Small intestine (tissue), 7 donors: ENCODE results near the gene HES3. TPM values are rescaled to one million over a fixed set of nuclear protein-coding genes. Genes with fewer than 3 reads are reported as not detected.

Source experiments
- DNase-seq, 2 donors: peaks; one replicate each; pipeline versions ENCODE4 v3.0.0 to v3.0.0-alpha.2; 2013
- FAIRE-seq: peaks from 2 replicates; lab custom pipeline; 2012; peaks lifted over from hg19 to GRCh38; lab: Jason Lieb, UNC
- H3K27ac ChIP-seq, 3 donors: one replicate each; pipeline ENCODE4 v1.5.1; 2013; ENCODE audit warnings: low read length in 2 of 3, mild to moderate bottlenecking in 2 of 3, control low read depth in 1 of 3, inconsistent platforms in 1 of 3, low read depth in 1 of 3, moderate library complexity in 1 of 3
- H3K27me3 ChIP-seq, 3 donors: one replicate each; pipeline ENCODE4 v1.6.1; 2013; ENCODE audit warnings: low read length in 3 of 3, inconsistent platforms in 1 of 3; ENCODE audit not compliant: control insufficient read depth in 3 of 3, insufficient read depth in 3 of 3
- H3K36me3 ChIP-seq, 3 donors: one replicate each; pipeline ENCODE4 v1.6.1; 2013; ENCODE audit warnings: low read length in 3 of 3, inconsistent platforms in 1 of 3, low read depth in 1 of 3, mild to moderate bottlenecking in 1 of 3, moderate library complexity in 1 of 3; ENCODE audit not compliant: control insufficient read depth in 3 of 3, insufficient read depth in 2 of 3
- H3K4me1 ChIP-seq, 3 donors: one replicate each; pipeline ENCODE4 v1.6.1; 2013; ENCODE audit warnings: low read length in 2 of 3, inconsistent platforms in 1 of 3, low read depth in 1 of 3, mild to moderate bottlenecking in 1 of 3, moderate library complexity in 1 of 3; ENCODE audit not compliant: control insufficient read depth in 3 of 3, insufficient read depth in 2 of 3
- H3K4me3 ChIP-seq, 3 donors: one replicate each; pipeline ENCODE4 v1.5.1; 2013; ENCODE audit warnings: low read length in 3 of 3, control low read depth in 1 of 3, inconsistent platforms in 1 of 3, low read depth in 1 of 3, mild to moderate bottlenecking in 1 of 3, moderate library complexity in 1 of 3
- H3K9me3 ChIP-seq, 2 donors: one replicate each; pipeline ENCODE4 v1.6.1; 2013; ENCODE audit warnings: low read depth in 1 of 2, low read length in 1 of 2; ENCODE audit not compliant: control insufficient read depth in 2 of 2, insufficient read depth in 1 of 2
- WGBS, 3 donors: extraction: QIAGEN DNeasy Blood & Tissue Kit; methylation state at CpG; one replicate each; pipeline ENCODE4 v1.1.7; 2013; 5-methylcytosine and 5-hydroxymethylcytosine counted together
- polyA plus RNA-seq, 4 donors: library from polyadenylated mRNA; stranded (reverse) in 3 of 4; unstranded in 1 of 4; fragments of 200-250 nt in 3 of 4; fragments of 120-200 nt in 1 of 4; gene quantifications; one replicate each; pipeline versions ENCODE4 v1.2.1 to v1.2.3, GENCODE V29; 2013
- donor health status: healthy with polysubstance abuse.
- donor health status: control.
- donor health status: control.
- donor health status: Bipolar disorder and iron deficiency.
- donor health status: healthy.

Gene HES3
- polyA plus RNA-seq, 4 donors, result not detected

DNA sequence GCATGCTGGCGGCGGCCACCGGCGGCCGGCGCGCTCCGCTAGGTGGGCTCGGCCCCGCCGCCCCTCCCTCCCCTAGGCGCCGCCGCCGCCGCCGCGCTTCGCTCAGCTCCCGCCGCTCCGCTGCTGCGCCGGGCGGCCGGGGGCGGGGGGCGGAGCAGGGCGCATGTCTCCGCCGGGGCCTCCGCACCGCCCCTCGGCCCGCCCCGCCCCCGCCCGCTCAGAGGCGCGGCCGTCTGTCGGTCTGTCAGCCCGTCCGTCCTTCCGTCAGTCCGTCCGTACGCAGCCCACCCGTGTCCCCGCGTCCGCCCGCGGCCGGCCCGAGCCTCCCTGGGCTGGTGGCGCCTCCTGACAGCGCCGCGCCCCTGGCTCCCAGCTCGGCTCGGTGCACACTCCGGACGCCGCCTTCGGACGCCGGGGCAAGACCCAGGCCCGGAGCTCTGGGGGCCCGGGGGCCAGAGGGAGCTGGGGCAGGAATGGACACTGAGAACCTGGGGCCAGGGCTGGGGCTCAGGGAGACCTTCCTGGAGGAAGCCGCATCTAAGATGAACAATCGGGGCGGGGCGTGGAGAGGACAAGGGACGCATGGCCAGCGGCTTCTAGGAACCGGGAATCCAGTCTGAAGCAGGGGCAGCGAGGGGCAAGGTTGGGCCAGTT is 17.1 kb downstream of the HES3 start, which contains the start of gene GPR153:
TSS of gene GPR153 (minus strand) at position 138 of the 654 bp plus-strand sequence. CDS start 6,193 bp downstream, outside the sequence.
- peak within 1 kb of the TSS; percentile 19 to 76 (median 65) for H3K27ac ChIP-seq
- DNase-seq, result peak; percentile 58 to 80
- H3K4me1 ChIP-seq, result peaks cover 0 to 43% (median 2%) of the 10 kb centered on the region in 3 donors
- H3K4me3 ChIP-seq, result peak within 1 kb of the TSS; percentile 51 to 79 (median 59)
- H3K27me3 ChIP-seq, result no peaks in the 10 kb centered on the region
- WGBS, 3 donors, result 0 to 3% (median 1%) methylated on average over 40 to 78 of the region's 78 CpGs
- H3K9me3 ChIP-seq, result no peaks in the 10 kb centered on the region
- H3K36me3 ChIP-seq, result peaks cover 2 to 27% (median 3%) of the 10 kb centered on the region in 3 donors
- no peak for FAIRE-seq

DNA sequence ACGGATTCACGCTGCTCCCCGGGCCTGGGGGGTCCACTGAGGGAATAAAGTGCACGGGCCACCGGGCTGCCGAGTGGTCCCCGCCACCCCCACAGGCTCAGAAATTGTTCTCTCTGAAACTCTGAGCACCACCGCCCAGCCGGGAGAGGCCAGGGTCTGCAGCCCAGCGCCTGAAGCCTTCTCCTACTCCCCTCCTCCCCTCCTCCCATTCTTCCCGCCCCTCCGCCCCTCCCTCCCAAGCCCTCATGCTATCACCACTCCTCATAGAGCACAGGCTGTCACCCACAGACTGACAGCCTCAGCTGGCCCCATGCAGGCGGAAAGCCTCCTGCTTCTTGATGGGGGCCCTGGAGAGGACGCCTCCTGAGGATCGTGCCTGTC is 17.6 kb downstream of the HES3 start:
- Histone ChIP-seq H3K4me3 (peak overlapping the region in 2 of 3 donors; percentile 34 to 79), H3K27me3 (no peaks in the 10 kb centered on the region), H3K27ac (peak overlapping the region in 1 of 3 donors; percentile 76), H3K4me1 (peaks cover 0 to 43% (median 2%) of the 10 kb centered on the region in 3 donors), H3K36me3 (peaks cover 2 to 30% (median 3%) of the 10 kb centered on the region in 3 donors), H3K9me3 (no peaks in the 10 kb centered on the region)
- FAIRE-seq, result no peak
- DNase-seq, result peak; percentile 19 to 57
- 11 to 18% (median 16%) methylated on average over 15 of the region's 15 CpGs for WGBS, 3 donors

DNA sequence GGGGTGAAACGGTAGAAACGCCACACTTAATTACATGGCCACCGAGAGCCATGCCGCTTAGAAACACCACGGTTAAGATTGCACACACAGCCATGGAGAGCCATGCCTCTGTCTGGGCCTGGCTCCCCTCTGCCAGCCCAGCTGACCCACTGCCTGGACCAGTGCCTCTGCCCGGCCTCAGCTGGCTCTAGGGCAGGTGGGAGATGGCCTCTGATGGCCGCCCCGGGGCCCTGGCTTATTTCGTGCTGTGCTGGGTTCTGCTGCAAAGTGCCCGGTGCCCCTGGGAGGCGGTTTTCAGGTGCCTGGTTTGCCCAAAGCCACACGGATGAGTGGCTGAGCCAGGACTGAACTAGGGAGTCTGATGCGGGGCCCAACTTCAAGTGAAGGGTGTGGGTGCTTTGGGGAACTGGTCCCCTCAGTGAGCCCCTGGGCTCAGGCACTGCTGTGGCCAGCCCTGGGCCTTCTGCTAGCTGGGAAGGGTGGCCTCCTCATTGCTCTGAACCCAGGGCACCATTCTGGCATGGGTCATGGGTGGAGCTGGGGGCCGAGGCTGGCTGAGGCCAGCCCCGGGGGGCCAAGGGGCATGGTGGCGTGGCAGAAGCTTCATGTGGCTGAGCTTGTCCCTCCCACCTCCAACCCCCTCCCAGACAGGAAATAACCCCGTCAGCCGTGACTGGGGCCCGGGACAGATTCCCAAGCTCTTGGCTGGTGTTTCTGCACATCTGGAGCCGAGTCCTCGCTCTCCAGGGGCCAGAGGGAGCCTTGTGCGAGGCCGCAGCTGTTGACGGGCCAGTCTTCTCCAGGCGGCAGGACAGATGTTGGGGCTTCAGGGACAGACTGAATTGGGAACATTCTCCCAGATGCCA is 18.8 kb downstream of the HES3 start:
- FAIRE-seq (no peak), DNase-seq (no peak)
- peaks cover 0 to 43% (median 2%) of the 10 kb centered on the region in 3 donors for H3K4me1 ChIP-seq
- H3K27me3 ChIP-seq, result no peaks in the 10 kb centered on the region
- no peaks in the 10 kb centered on the region for H3K9me3 ChIP-seq
- H3K4me3 ChIP-seq, result no peak overlapping the region
- H3K36me3 ChIP-seq, result peaks cover 2 to 25% (median 3%) of the 10 kb centered on the region in 3 donors
- WGBS, 3 donors, result 72 to 88% (median 80%) methylated on average over 23 to 25 of the region's 25 CpGs
- H3K27ac ChIP-seq, result no peak overlapping the region

DNA sequence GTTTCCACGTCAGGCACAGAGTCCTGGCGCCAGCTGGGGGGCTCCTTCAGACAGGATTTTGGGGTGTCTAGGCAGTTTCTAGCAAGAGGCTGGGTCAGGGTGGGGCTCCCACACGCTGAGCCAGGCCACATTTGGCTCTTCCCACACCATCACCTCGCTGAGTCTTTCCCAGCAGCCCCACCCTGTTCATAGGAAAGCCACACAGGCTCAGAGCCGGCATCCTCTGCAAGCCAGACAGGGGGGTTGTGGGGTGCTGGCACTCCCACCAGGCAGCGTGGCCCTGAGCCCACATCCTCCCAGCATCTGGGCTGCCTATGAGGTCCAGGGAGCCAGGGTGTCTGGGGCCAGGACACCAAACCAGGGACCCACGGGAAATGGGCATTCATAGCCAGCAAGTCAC is 19.7 kb downstream of the HES3 start:
- 73 to 79% (median 78%) methylated on average over 7 of the region's 7 CpGs for WGBS, 3 donors
- Histone ChIP-seq H3K9me3 (no peaks in the 10 kb centered on the region), H3K27me3 (no peaks in the 10 kb centered on the region), H3K36me3 (peaks cover 2 to 23% (median 3%) of the 10 kb centered on the region in 3 donors), H3K4me3 (no peak overlapping the region), H3K4me1 (peaks cover 0 to 45% (median 1%) of the 10 kb centered on the region in 3 donors), H3K27ac (no peak overlapping the region)
- FAIRE-seq (no peak), DNase-seq (no peak)

DNA sequence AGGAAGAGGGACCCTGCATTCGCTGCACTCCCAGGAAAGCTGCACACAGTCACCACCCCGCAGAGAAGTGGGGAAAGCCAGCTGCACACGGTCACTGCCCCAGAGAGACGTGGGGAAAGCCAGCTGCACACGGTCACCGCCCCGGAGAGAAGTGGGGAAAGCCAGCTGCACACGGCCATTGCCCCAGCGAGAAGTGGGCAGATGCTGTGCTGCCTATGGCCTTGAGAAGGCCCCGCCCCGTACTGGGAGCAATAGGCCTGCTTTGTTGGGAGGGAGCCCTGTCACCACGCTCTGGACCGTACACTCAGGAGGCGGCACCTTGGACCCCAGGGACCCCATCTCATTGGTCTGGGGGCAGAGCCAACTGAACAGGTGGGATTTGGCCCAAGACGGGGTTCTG is 21.2 kb downstream of the HES3 start:
- no peak for FAIRE-seq
- no peaks in the 10 kb centered on the region for H3K9me3 ChIP-seq
- WGBS, 3 donors, result 42 to 75% (median 64%) methylated on average over 14 to 15 of the region's 15 CpGs

DNA sequence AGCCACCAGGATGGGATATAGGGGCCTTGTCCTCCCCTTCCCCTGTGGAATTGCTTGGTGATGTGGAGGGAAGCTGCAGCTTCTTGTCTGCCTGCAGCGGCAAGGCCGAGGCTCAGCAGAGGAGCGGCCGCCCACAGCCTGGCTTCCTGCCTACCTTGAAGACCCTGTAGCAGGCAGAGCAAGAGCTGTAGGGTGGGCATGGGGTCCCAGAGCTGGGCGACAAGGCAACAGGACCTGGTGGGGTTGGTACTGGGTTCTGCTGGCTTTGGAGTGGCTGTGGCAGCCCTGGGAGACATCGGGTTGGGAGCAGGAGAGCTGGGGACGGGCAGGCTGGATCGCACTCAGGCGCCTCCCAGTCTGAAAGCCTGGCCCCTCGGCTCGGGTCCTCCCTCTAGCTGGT is 22.7 kb downstream of the HES3 start:
- FAIRE-seq (no peak), DNase-seq (no peak)
- Histone ChIP-seq H3K27ac (no peak overlapping the region), H3K4me3 (no peak overlapping the region), H3K27me3 (no peaks in the 10 kb centered on the region), H3K9me3 (no peaks in the 10 kb centered on the region), H3K36me3 (peaks cover 2 to 27% (median 3%) of the 10 kb centered on the region in 3 donors), H3K4me1 (peaks cover 0 to 59% (median 7%) of the 10 kb centered on the region in 3 donors)
- WGBS, 3 donors, result 89 to 95% (median 95%) methylated on average over 11 of the region's 11 CpGs

More for the DNA sequence above, 21.2 kb downstream of the HES3 start:
- no peak overlapping the region for H3K27ac ChIP-seq
- DNase-seq, result peak; percentile 36 to 47
- H3K27me3 ChIP-seq, result no peaks in the 10 kb centered on the region
- H3K4me1 ChIP-seq, result peaks cover 0 to 49% (median 4%) of the 10 kb centered on the region in 3 donors
- H3K4me3 ChIP-seq, result no peak overlapping the region
- peaks cover 2 to 25% (median 3%) of the 10 kb centered on the region in 3 donors for H3K36me3 ChIP-seq

DNA sequence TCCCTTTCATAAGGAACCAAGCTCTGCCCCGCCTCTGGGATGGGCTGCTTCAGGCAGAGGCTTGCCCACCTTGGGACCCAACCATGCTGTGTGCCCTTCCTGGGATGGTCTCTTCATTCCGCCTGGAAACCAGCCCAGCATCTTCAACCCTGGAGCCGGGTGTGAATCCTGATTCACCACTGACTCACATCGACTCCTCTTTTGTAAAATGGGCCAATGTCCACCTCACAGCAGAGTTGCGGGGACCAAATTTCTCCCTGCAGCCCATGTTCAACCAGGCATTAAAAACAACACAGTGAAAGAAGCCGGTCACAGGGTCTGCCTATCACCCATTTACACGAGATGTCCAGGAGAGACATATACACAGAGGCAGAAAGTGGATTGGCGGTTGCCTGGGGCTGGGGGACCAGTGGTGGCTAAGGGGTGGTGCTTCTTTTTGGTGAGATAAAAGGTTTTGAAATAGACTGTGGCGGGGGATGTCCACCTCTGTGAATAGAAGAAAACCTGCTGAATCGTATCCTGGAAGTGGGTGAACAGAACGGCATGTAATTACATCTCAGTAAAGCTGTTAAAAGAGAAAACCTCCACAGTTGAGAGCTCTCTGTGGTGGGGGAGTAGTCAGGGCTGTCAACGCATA is 23.8 kb downstream of the HES3 start:
- 90 to 93% (median 91%) methylated on average over 12 of the region's 12 CpGs for WGBS, 3 donors
- peaks cover 2 to 27% (median 3%) of the 10 kb centered on the region in 3 donors for H3K36me3 ChIP-seq
- no peak overlapping the region for H3K4me3 ChIP-seq
- peaks cover 0 to 59% (median 10%) of the 10 kb centered on the region in 3 donors for H3K4me1 ChIP-seq
- no peaks in the 10 kb centered on the region for H3K27me3 ChIP-seq
- DNase-seq (no peak), FAIRE-seq (no peak)
- H3K27ac ChIP-seq, result no peak overlapping the region
- no peaks in the 10 kb centered on the region for H3K9me3 ChIP-seq

DNA sequence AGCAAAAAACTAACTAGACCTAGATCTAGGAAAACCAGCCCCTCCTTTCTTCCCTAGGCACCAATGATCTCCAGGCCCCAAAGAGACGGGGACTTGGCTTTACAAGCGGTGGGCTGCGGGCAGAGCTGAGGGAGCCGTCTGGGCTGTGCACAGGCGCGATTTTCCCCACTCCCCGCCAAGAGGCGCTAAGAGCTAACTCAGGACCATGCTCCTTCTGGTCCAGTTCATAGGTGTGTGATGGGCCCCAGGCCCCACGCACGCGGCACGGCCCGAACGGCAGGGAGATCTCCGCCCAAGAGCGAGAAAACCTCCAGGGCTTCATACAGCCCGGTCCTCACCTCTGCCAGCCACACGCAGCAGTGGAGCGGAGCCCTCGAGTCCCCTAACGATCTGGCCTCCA is 24.4 kb downstream of the HES3 start:
- Histone ChIP-seq H3K4me3 (no peak overlapping the region), H3K36me3 (peaks cover 2 to 28% (median 3%) of the 10 kb centered on the region in 3 donors), H3K27me3 (no peaks in the 10 kb centered on the region), H3K27ac (no peak overlapping the region), H3K9me3 (no peaks in the 10 kb centered on the region), H3K4me1 (peaks cover 0 to 59% (median 10%) of the 10 kb centered on the region in 3 donors)
- WGBS, 3 donors, result 91 to 95% (median 92%) methylated on average over 21 of the region's 21 CpGs
- FAIRE-seq (no peak), DNase-seq (no peak)
